ENCODE data around the gene HOMEZ.
"Not testable (repeated sequence)": the region's sequence is repeated elsewhere in the genome, so short reads cannot be mapped to it uniquely, and the experiment has no call there.

DNA sequence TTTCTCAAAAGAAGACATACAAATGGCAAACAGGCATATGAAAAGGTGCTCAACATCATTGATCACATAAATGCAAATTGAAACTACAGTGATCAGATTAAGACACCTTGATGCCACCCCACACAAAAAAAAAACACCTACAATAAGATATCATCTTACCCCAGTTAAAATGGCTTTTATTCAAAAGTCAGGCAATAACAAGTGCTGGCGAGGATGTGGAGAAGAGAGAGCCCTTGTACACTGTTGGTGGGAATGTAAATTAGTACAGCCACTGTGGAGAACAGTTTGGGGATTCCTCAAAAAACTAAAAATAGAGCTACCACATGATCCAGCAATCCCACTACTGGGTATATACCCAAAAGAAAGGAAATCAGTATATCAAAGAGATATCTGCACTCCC, 61.0 kb downstream of the HOMEZ start:
- TF ChIP-seq TCF7L2, POLR2AphosphoS5 (IDR thresholded peaks at IDR 0.05; ENCODE audit: low read depth, low read length): not testable (repeated sequence)
- TF ChIP-seq, protein P1, sequence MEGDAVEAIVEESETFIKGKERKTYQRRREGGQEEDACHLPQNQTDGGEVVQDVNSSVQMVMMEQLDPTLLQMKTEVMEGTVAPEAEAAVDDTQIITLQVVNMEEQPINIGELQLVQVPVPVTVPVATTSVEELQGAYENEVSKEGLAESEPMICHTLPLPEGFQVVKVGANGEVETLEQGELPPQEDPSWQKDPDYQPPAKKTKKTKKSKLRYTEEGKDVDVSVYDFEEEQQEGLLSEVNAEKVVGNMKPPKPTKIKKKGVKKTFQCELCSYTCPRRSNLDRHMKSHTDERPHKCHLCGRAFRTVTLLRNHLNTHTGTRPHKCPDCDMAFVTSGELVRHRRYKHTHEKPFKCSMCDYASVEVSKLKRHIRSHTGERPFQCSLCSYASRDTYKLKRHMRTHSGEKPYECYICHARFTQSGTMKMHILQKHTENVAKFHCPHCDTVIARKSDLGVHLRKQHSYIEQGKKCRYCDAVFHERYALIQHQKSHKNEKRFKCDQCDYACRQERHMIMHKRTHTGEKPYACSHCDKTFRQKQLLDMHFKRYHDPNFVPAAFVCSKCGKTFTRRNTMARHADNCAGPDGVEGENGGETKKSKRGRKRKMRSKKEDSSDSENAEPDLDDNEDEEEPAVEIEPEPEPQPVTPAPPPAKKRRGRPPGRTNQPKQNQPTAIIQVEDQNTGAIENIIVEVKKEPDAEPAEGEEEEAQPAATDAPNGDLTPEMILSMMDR (IDR thresholded peaks at IDR 0.05), result not testable (repeated sequence)
- TF ChIP-seq, protein P2, sequence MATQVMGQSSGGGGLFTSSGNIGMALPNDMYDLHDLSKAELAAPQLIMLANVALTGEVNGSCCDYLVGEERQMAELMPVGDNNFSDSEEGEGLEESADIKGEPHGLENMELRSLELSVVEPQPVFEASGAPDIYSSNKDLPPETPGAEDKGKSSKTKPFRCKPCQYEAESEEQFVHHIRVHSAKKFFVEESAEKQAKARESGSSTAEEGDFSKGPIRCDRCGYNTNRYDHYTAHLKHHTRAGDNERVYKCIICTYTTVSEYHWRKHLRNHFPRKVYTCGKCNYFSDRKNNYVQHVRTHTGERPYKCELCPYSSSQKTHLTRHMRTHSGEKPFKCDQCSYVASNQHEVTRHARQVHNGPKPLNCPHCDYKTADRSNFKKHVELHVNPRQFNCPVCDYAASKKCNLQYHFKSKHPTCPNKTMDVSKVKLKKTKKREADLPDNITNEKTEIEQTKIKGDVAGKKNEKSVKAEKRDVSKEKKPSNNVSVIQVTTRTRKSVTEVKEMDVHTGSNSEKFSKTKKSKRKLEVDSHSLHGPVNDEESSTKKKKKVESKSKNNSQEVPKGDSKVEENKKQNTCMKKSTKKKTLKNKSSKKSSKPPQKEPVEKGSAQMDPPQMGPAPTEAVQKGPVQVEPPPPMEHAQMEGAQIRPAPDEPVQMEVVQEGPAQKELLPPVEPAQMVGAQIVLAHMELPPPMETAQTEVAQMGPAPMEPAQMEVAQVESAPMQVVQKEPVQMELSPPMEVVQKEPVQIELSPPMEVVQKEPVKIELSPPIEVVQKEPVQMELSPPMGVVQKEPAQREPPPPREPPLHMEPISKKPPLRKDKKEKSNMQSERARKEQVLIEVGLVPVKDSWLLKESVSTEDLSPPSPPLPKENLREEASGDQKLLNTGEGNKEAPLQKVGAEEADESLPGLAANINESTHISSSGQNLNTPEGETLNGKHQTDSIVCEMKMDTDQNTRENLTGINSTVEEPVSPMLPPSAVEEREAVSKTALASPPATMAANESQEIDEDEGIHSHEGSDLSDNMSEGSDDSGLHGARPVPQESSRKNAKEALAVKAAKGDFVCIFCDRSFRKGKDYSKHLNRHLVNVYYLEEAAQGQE (IDR thresholded peaks at IDR 0.05; ENCODE audit: insufficient read depth in 1 of 2, low read depth in 2 of 2, low read length in 1 of 2), result not testable (repeated sequence)
